Sigmoid colon (tissue), 4 donors: ENCODE measurements around the gene CAPN5.

Experiments
- EP300 ChIP-seq, 4 donors: sonication (generic); formaldehyde crosslinking; IDR thresholded peaks; one replicate each; pipeline ENCODE4 v1.6.1; 2017; ENCODE audit warnings: antibody characterized with exemption in 4 of 4
- TF ChIP-seq, protein P1 (sequence below), 4 experiments: fragments of 450-650 bp in 3 of 4; fragments of 200-600 bp in 1 of 4; IDR thresholded peaks; one replicate each; pipeline ENCODE4 v1.5.1; 2016 to 2019; ENCODE audit warnings: antibody characterized with exemption in 4 of 4, mild to moderate bottlenecking in 3 of 4, moderate library complexity in 2 of 4

DNA sequence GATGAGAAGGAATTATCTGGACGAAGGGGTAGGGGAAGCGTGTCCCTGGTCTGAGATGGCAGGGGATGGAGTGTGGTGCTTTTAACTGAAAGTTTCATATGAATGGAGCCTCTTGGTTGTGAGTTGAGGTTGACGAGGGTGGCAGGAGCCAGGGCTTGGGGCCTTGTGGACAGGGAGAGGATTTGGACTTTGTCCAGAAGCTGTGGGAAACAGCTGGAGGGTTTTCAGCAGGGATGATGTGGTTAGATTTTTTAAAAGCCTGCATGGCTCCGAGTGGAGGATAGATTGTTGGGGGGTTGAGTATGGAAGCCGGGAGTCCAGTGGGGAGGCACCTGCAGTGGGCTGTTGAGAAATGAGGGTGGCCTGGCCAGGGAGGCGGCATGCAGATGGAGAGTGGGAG lies 86.1 kb downstream of the CAPN5 start:
- TF ChIP-seq, protein P1, sequence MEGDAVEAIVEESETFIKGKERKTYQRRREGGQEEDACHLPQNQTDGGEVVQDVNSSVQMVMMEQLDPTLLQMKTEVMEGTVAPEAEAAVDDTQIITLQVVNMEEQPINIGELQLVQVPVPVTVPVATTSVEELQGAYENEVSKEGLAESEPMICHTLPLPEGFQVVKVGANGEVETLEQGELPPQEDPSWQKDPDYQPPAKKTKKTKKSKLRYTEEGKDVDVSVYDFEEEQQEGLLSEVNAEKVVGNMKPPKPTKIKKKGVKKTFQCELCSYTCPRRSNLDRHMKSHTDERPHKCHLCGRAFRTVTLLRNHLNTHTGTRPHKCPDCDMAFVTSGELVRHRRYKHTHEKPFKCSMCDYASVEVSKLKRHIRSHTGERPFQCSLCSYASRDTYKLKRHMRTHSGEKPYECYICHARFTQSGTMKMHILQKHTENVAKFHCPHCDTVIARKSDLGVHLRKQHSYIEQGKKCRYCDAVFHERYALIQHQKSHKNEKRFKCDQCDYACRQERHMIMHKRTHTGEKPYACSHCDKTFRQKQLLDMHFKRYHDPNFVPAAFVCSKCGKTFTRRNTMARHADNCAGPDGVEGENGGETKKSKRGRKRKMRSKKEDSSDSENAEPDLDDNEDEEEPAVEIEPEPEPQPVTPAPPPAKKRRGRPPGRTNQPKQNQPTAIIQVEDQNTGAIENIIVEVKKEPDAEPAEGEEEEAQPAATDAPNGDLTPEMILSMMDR (IDR thresholded peaks at IDR 0.05) = no peak
- TF ChIP-seq EP300 (IDR thresholded peaks at IDR 0.05) = no peak
